Measurements from ENCODE around the gene GALNT14. TPM values are rescaled to one million over a fixed set of nuclear protein-coding genes. Genes with fewer than 3 reads are reported as not detected.

Gene GALNT14
- total and polyA plus RNA-seq, 2 donors: 1.3 to 2.1 TPM

- Histone ChIP-seq H3K4me1 (ENCODE audit: control insufficient read depth in 2 of 2, insufficient read depth in 2 of 2, low read length in 2 of 2) (no peaks in the 10 kb centered on the region), H3K4me3 (ENCODE audit: low read length in 2 of 2) (no peak overlapping the region), H3K36me3 (ENCODE audit: control insufficient read depth in 2 of 2, insufficient read depth in 2 of 2, low read length in 1 of 2) (no peaks in the 10 kb centered on the region), H3K27ac (ENCODE audit: low read depth in 1 of 2, low read length in 1 of 2) (no peak overlapping the region), H3K9me3 (ENCODE audit: control insufficient read depth in 2 of 2, insufficient read depth in 1 of 2, low read length in 1 of 2) (no peaks in the 10 kb centered on the region), H3K27me3 (ENCODE audit: control insufficient read depth in 2 of 2, insufficient read depth in 1 of 2, low read length in 1 of 2) (no peaks in the 10 kb centered on the region)
- DNase-seq (ENCODE audit: low read depth in 6 of 9, low spot score in 9 of 9): no peak
- 96% methylated on average over 6 of the region's 6 CpGs for WGBS
These were observed 82.3 kb downstream of the GALNT14 start for GRCh38 chr2:31055938-31056337.

GRCh38 chr2:31054842-31055388 is 83.3 kb downstream of the GALNT14 start:
- DNase-seq (ENCODE audit: low read depth in 6 of 9, low spot score in 9 of 9): no peak
- Histone ChIP-seq H3K4me3 (ENCODE audit: low read length in 2 of 2) (no peak overlapping the region), H3K4me1 (ENCODE audit: control insufficient read depth in 2 of 2, insufficient read depth in 2 of 2, low read length in 2 of 2) (no peaks in the 10 kb centered on the region), H3K9me3 (ENCODE audit: control insufficient read depth in 2 of 2, insufficient read depth in 1 of 2, low read length in 1 of 2) (no peaks in the 10 kb centered on the region), H3K36me3 (ENCODE audit: control insufficient read depth in 2 of 2, insufficient read depth in 2 of 2, low read length in 1 of 2) (no peaks in the 10 kb centered on the region), H3K27me3 (ENCODE audit: control insufficient read depth in 2 of 2, insufficient read depth in 1 of 2, low read length in 1 of 2) (no peaks in the 10 kb centered on the region), H3K27ac (ENCODE audit: low read depth in 1 of 2, low read length in 1 of 2) (no peak overlapping the region)
- 88% methylated on average over 7 of the region's 7 CpGs for WGBS

- Histone ChIP-seq H3K9me3 (ENCODE audit: control insufficient read depth in 2 of 2, insufficient read depth in 1 of 2, low read length in 1 of 2) (no peaks in the 10 kb centered on the region), H3K27ac (ENCODE audit: low read depth in 1 of 2, low read length in 1 of 2) (no peak overlapping the region), H3K36me3 (ENCODE audit: control insufficient read depth in 2 of 2, insufficient read depth in 2 of 2, low read length in 1 of 2) (no peaks in the 10 kb centered on the region), H3K4me3 (ENCODE audit: low read length in 2 of 2) (no peak overlapping the region), H3K27me3 (ENCODE audit: control insufficient read depth in 2 of 2, insufficient read depth in 1 of 2, low read length in 1 of 2) (no peaks in the 10 kb centered on the region), H3K4me1 (ENCODE audit: control insufficient read depth in 2 of 2, insufficient read depth in 2 of 2, low read length in 2 of 2) (no peaks in the 10 kb centered on the region)
- 91% methylated on average over 6 of the region's 6 CpGs for WGBS
- no peak for DNase-seq (ENCODE audit: low read depth in 6 of 9, low spot score in 9 of 9)
These were observed 84.1 kb downstream of the GALNT14 start for GRCh38 chr2:31053929-31054782.

GRCh38 chr2:31052284-31052683 is 86.0 kb downstream of the GALNT14 start:
- Histone ChIP-seq H3K4me1 (ENCODE audit: control insufficient read depth in 2 of 2, insufficient read depth in 2 of 2, low read length in 2 of 2) (no peaks in the 10 kb centered on the region), H3K9me3 (ENCODE audit: control insufficient read depth in 2 of 2, insufficient read depth in 1 of 2, low read length in 1 of 2) (no peaks in the 10 kb centered on the region), H3K36me3 (ENCODE audit: control insufficient read depth in 2 of 2, insufficient read depth in 2 of 2, low read length in 1 of 2) (no peaks in the 10 kb centered on the region), H3K4me3 (ENCODE audit: low read length in 2 of 2) (no peak overlapping the region), H3K27ac (ENCODE audit: low read depth in 1 of 2, low read length in 1 of 2) (no peak overlapping the region), H3K27me3 (ENCODE audit: control insufficient read depth in 2 of 2, insufficient read depth in 1 of 2, low read length in 1 of 2) (no peaks in the 10 kb centered on the region)
- WGBS: 78% methylated on average over 5 of the region's 5 CpGs
- DNase-seq (ENCODE audit: low read depth in 6 of 9, low spot score in 9 of 9): no peak

GRCh38 chr2:31051258-31052140 is 86.7 kb downstream of the GALNT14 start:
- 78% methylated on average over 9 of the region's 9 CpGs for WGBS
- Histone ChIP-seq H3K9me3 (ENCODE audit: control insufficient read depth in 2 of 2, insufficient read depth in 1 of 2, low read length in 1 of 2) (no peaks in the 10 kb centered on the region), H3K36me3 (ENCODE audit: control insufficient read depth in 2 of 2, insufficient read depth in 2 of 2, low read length in 1 of 2) (no peaks in the 10 kb centered on the region), H3K27ac (ENCODE audit: low read depth in 1 of 2, low read length in 1 of 2) (no peak overlapping the region), H3K4me3 (ENCODE audit: low read length in 2 of 2) (no peak overlapping the region), H3K27me3 (ENCODE audit: control insufficient read depth in 2 of 2, insufficient read depth in 1 of 2, low read length in 1 of 2) (no peaks in the 10 kb centered on the region), H3K4me1 (ENCODE audit: control insufficient read depth in 2 of 2, insufficient read depth in 2 of 2, low read length in 2 of 2) (no peaks in the 10 kb centered on the region)
- DNase-seq (ENCODE audit: low read depth in 6 of 9, low spot score in 9 of 9): no peak

GRCh38 chr2:31049916-31050588 is 88.2 kb downstream of the GALNT14 start:
- Histone ChIP-seq H3K4me1 (ENCODE audit: control insufficient read depth in 2 of 2, insufficient read depth in 2 of 2, low read length in 2 of 2) (no peaks in the 10 kb centered on the region), H3K36me3 (ENCODE audit: control insufficient read depth in 2 of 2, insufficient read depth in 2 of 2, low read length in 1 of 2) (no peaks in the 10 kb centered on the region), H3K9me3 (ENCODE audit: control insufficient read depth in 2 of 2, insufficient read depth in 1 of 2, low read length in 1 of 2) (no peaks in the 10 kb centered on the region), H3K4me3 (ENCODE audit: low read length in 2 of 2) (no peak overlapping the region), H3K27ac (ENCODE audit: low read depth in 1 of 2, low read length in 1 of 2) (no peak overlapping the region), H3K27me3 (ENCODE audit: control insufficient read depth in 2 of 2, insufficient read depth in 1 of 2, low read length in 1 of 2) (no peaks in the 10 kb centered on the region)
- 76% methylated on average over 14 of the region's 14 CpGs for WGBS
- no peak for DNase-seq (ENCODE audit: low read depth in 6 of 9, low spot score in 9 of 9)

GRCh38 chr2:31049264-31049663 is 89.0 kb downstream of the GALNT14 start:
- Histone ChIP-seq H3K27ac (ENCODE audit: low read depth in 1 of 2, low read length in 1 of 2) (no peak overlapping the region), H3K4me3 (ENCODE audit: low read length in 2 of 2) (no peak overlapping the region), H3K9me3 (ENCODE audit: control insufficient read depth in 2 of 2, insufficient read depth in 1 of 2, low read length in 1 of 2) (no peaks in the 10 kb centered on the region), H3K4me1 (ENCODE audit: control insufficient read depth in 2 of 2, insufficient read depth in 2 of 2, low read length in 2 of 2) (no peaks in the 10 kb centered on the region), H3K27me3 (ENCODE audit: control insufficient read depth in 2 of 2, insufficient read depth in 1 of 2, low read length in 1 of 2) (no peaks in the 10 kb centered on the region), H3K36me3 (ENCODE audit: control insufficient read depth in 2 of 2, insufficient read depth in 2 of 2, low read length in 1 of 2) (no peaks in the 10 kb centered on the region)
- 93% methylated on average over 3 of the region's 3 CpGs for WGBS
- no peak for DNase-seq (ENCODE audit: low read depth in 6 of 9, low spot score in 9 of 9)

- Histone ChIP-seq H3K27ac (ENCODE audit: low read depth in 1 of 2, low read length in 1 of 2) (no peak overlapping the region), H3K9me3 (ENCODE audit: control insufficient read depth in 2 of 2, insufficient read depth in 1 of 2, low read length in 1 of 2) (no peaks in the 10 kb centered on the region), H3K4me3 (ENCODE audit: low read length in 2 of 2) (no peak overlapping the region), H3K27me3 (ENCODE audit: control insufficient read depth in 2 of 2, insufficient read depth in 1 of 2, low read length in 1 of 2) (no peaks in the 10 kb centered on the region), H3K36me3 (ENCODE audit: control insufficient read depth in 2 of 2, insufficient read depth in 2 of 2, low read length in 1 of 2) (no peaks in the 10 kb centered on the region), H3K4me1 (ENCODE audit: control insufficient read depth in 2 of 2, insufficient read depth in 2 of 2, low read length in 2 of 2) (no peaks in the 10 kb centered on the region)
- WGBS: 77% methylated on average over 5 of the region's 5 CpGs
- DNase-seq (ENCODE audit: low read depth in 6 of 9, low spot score in 9 of 9): no peak
These were observed 90.6 kb downstream of the GALNT14 start for GRCh38 chr2:31047599-31047998.
